HUES64 (cell line): Measurements from ENCODE around the gene HENMT1. TPM values are rescaled to one million over a fixed set of nuclear protein-coding genes. Genes with fewer than 3 reads are reported as not detected.
"Not testable (repeated sequence)": the region's sequence is repeated elsewhere in the genome, so short reads cannot be mapped to it uniquely, and the experiment has no call there.

Experiments used
- H3K27ac ChIP-seq: 2 replicates; pipeline ENCODE4 v1.7.0; 2013; ENCODE audit warnings: low read depth, low read length, inconsistent platforms
- H3K27me3 ChIP-seq: 2 replicates; pipeline ENCODE4 v1.6.1; 2013; ENCODE audit warnings: mild to moderate bottlenecking, low read length; ENCODE audit not compliant: insufficient read depth
- H3K36me3 ChIP-seq: 2 replicates; pipeline ENCODE4 v1.6.1; 2013; ENCODE audit warnings: mild to moderate bottlenecking, low read length; ENCODE audit not compliant: insufficient read depth
- H3K4me1 ChIP-seq: 2 replicates; pipeline ENCODE4 v1.6.1; 2013; ENCODE audit warnings: mild to moderate bottlenecking, low read length, moderate library complexity; ENCODE audit not compliant: insufficient read depth
- H3K4me3 ChIP-seq: 2 replicates; pipeline ENCODE4 v1.5.1; 2013; ENCODE audit warnings: mild to moderate bottlenecking, low read length, moderate library complexity
- H3K9ac ChIP-seq: 2 replicates; pipeline ENCODE4 v1.6.1; 2013; ENCODE audit warnings: mild to moderate bottlenecking, low read depth, low read length
- H3K9me3 ChIP-seq: 2 replicates; pipeline ENCODE4 v1.6.1; 2013; ENCODE audit warnings: low read depth, low read length; ENCODE audit not compliant: insufficient read depth
- WGBS: fragments of 150-250, 120-280 bp; methylation state at CpG from one replicate; pipeline ENCODE4 v1.1.7; 2013; ENCODE audit warnings: missing lambda C conversion rate; 5-methylcytosine and 5-hydroxymethylcytosine counted together
- polyA plus RNA-seq, 2 experiments: library from polyadenylated mRNA; stranded (reverse); fragments of 50-300 nt; gene quantifications; one replicate each; pipeline ENCODE4 v1.2.3, GENCODE V29; 2013

Gene HENMT1
- 3.8 TPM for polyA plus RNA-seq (2013, experiment 1 of 2)
- polyA plus RNA-seq (2013, experiment 2 of 2), result 3.1 TPM

- H3K27ac ChIP-seq, result peak within 1 kb of the TSS; percentile 53; the same call in 1 of the 2 replicates
- 4% methylated on average over 81 of the region's 81 CpGs for WGBS
These were observed at the start of gene HENMT1 for GRCh38 chr1:108661030-108661609. Gene HENMT1 (minus strand): TSS chr1:108661093. CDS start chr1:108659884, 1,209 bp downstream.

GRCh38 chr1:108708691-108709660 is 48.1 kb upstream of the HENMT1 start:
- WGBS, result 75% methylated on average over 7 of the region's 7 CpGs
- H3K27me3 ChIP-seq, result no peaks in the 10 kb centered on the region

More at GRCh38 chr1:108661030-108661609, at the start of gene HENMT1:
- Histone ChIP-seq H3K27me3 (peaks cover 36% of the 10 kb centered on the region), H3K36me3 (no peaks in the 10 kb centered on the region), H3K4me3 (peak within 1 kb of the TSS; percentile 59), H3K9me3 (no peaks in the 10 kb centered on the region), H3K9ac (peak within 1 kb of the TSS; percentile 87), H3K4me1 (no peaks in the 10 kb centered on the region)

GRCh38 chr1:108706643-108707042 is 45.8 kb upstream of the HENMT1 start:
- Histone ChIP-seq H3K27ac (no peak overlapping the region), H3K4me3 (no peak overlapping the region), H3K4me1 (no peaks in the 10 kb centered on the region), H3K9me3 (no peaks in the 10 kb centered on the region), H3K27me3 (no peaks in the 10 kb centered on the region), H3K36me3 (peaks cover 2% of the 10 kb centered on the region), H3K9ac (no peak overlapping the region)
- WGBS, result 92% methylated on average over 3 of the region's 3 CpGs

More at GRCh38 chr1:108708691-108709660, 48.1 kb upstream of the HENMT1 start:
- no peak overlapping the region for H3K4me3 ChIP-seq
- H3K27ac ChIP-seq, result no peak overlapping the region
- no peak overlapping the region for H3K9ac ChIP-seq
- H3K9me3 ChIP-seq, result no peaks in the 10 kb centered on the region
- H3K4me1 ChIP-seq, result no peaks in the 10 kb centered on the region
- no peaks in the 10 kb centered on the region for H3K36me3 ChIP-seq

DNA sequence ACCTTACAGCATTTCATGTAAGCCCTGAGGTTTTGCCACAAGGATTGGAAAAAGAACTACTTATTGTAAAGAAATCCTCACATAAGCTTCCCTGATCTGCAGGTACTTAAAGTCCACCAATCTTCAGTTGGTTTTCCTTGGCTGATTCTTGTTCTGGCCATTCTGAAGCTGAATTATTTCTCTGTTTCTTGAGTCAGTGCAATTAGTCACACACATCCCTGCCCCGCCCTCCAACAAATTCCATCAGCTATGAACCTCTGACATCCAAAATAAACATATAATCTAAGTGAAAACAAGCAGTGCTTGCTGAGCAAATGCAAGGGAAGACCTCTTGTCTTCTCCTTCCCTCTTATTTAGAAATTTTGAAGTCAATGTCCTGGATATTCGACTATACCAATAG is 43.6 kb upstream of the HENMT1 start:
- no peaks in the 10 kb centered on the region for H3K9me3 ChIP-seq
- H3K4me1 ChIP-seq, result no peaks in the 10 kb centered on the region
- WGBS, result 100% methylated on average over 2 of the region's 2 CpGs
- no peak overlapping the region for H3K9ac ChIP-seq
- no peak overlapping the region for H3K4me3 ChIP-seq
- H3K36me3 ChIP-seq, result peaks cover 24% of the 10 kb centered on the region
- H3K27me3 ChIP-seq, result no peaks in the 10 kb centered on the region
- H3K27ac ChIP-seq, result no peak overlapping the region

GRCh38 chr1:108703939-108704338 is 43.0 kb upstream of the HENMT1 start:
- no peaks in the 10 kb centered on the region for H3K4me1 ChIP-seq
- no peaks in the 10 kb centered on the region for H3K9me3 ChIP-seq
- H3K27me3 ChIP-seq, result no peaks in the 10 kb centered on the region
- H3K4me3 ChIP-seq, result no peak overlapping the region
- peaks cover 29% of the 10 kb centered on the region for H3K36me3 ChIP-seq
- no peak overlapping the region for H3K9ac ChIP-seq
- H3K27ac ChIP-seq, result no peak overlapping the region
- WGBS, result 88% methylated on average over 6 of the region's 6 CpGs

GRCh38 chr1:108702109-108702508 is 41.2 kb upstream of the HENMT1 start:
- not testable (repeated sequence) for H3K9me3 ChIP-seq, H3K4me1 ChIP-seq, H3K27me3 ChIP-seq, H3K27ac ChIP-seq, H3K9ac ChIP-seq, H3K4me3 ChIP-seq
- peaks cover 48% of the 10 kb centered on the region for H3K36me3 ChIP-seq
- WGBS, result 92% methylated on average over 6 of the region's 6 CpGs

DNA sequence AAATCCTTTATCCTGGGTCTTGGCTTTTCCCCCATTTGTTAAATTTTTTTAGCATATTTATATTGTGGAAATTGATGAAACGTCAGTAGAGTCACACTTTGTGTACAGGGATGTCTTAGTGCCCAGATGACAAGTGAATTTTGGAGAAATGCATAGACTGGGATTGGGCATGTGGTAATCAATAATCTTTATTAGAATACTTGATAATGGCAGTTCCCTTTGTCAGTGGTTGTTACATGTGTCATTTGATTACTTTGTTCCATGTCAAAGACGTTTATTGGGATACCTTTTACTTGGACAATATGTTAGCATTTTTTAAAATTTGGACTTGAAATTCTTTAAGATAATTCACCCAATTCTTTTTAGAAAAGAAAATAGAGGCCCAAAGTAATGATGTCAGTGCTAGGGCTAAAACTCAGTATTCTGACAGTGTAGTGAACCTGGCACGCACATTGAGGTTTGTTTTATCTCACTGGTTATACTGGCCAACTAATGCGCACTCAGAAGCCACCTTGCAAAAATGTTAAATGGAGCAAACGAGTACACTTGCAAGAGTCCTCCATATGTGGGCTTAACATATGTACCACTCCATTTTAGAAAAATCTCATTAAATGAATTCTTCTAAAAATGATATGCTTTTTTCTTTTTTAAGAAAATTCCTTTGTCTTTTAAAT is 40.4 kb upstream of the HENMT1 start:
- Histone ChIP-seq H3K4me3 (no peak overlapping the region), H3K36me3 (peaks cover 56% of the 10 kb centered on the region), H3K9me3 (no peaks in the 10 kb centered on the region), H3K27ac (no peak overlapping the region), H3K9ac (no peak overlapping the region), H3K4me1 (no peaks in the 10 kb centered on the region), H3K27me3 (no peaks in the 10 kb centered on the region)
- 86% methylated on average over 5 of the region's 5 CpGs for whole genome bisulfite sequencing

- Histone ChIP-seq H3K27me3 (no peaks in the 10 kb centered on the region), H3K36me3 (peaks cover 72% of the 10 kb centered on the region), H3K9me3 (no peaks in the 10 kb centered on the region), H3K4me3 (no peak overlapping the region), H3K4me1 (peaks cover 5% of the 10 kb centered on the region), H3K9ac (no peak overlapping the region), H3K27ac (no peak overlapping the region)
- 96% methylated on average over 22 of the region's 22 CpGs for WGBS
These were observed 38.8 kb upstream of the HENMT1 start for GRCh38 chr1:108699375-108700332.

DNA sequence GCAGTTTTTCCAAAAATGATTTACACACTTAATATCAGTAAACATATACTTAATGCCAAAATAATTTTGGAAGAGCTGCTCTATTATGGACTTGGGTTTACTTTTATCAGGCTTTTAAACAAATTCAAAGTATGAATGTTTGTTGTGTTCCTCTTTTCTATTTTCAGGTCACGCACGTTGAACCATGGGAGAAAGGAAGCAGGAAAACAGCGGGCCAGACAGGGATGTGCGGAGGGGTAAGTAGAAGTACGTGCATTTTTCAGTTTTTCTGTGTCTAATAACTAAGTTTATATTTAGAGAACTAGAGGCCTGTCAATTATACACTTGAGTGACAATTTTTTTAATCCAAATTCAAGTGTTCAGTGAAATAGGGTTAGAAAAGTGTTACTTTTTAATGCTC is 34.6 kb upstream of the HENMT1 start:
- H3K27ac ChIP-seq, result no peak overlapping the region
- H3K9ac ChIP-seq, result no peak overlapping the region
- 93% methylated on average over 5 of the region's 5 CpGs for WGBS
- H3K4me3 ChIP-seq, result peak overlapping the region; percentile 83; the same call in 1 of the 2 replicates
- peaks cover 5% of the 10 kb centered on the region for H3K4me1 ChIP-seq
- peaks cover 67% of the 10 kb centered on the region for H3K36me3 ChIP-seq
- H3K9me3 ChIP-seq, result no peaks in the 10 kb centered on the region
- H3K27me3 ChIP-seq, result no peaks in the 10 kb centered on the region
